ENCODE results near the gene ZNF598.

GRCh38 chr16:2038382-2039231 lies 29.0 kb upstream of the ZNF598 start:
- TF ChIP-seq, protein P1, sequence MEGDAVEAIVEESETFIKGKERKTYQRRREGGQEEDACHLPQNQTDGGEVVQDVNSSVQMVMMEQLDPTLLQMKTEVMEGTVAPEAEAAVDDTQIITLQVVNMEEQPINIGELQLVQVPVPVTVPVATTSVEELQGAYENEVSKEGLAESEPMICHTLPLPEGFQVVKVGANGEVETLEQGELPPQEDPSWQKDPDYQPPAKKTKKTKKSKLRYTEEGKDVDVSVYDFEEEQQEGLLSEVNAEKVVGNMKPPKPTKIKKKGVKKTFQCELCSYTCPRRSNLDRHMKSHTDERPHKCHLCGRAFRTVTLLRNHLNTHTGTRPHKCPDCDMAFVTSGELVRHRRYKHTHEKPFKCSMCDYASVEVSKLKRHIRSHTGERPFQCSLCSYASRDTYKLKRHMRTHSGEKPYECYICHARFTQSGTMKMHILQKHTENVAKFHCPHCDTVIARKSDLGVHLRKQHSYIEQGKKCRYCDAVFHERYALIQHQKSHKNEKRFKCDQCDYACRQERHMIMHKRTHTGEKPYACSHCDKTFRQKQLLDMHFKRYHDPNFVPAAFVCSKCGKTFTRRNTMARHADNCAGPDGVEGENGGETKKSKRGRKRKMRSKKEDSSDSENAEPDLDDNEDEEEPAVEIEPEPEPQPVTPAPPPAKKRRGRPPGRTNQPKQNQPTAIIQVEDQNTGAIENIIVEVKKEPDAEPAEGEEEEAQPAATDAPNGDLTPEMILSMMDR (IDR thresholded peaks at IDR 0.05; ENCODE audit: low read depth, low read length, missing input control) = no peak
- TF ChIP-seq TAF1 (conservative IDR thresholded peaks at IDR 0.05) (no peak), MAX (IDR thresholded peaks at IDR 0.05) (no peak), RAD21 (IDR thresholded peaks at IDR 0.05) (no peak), YY1 (IDR thresholded peaks at IDR 0.05) (no peak), GABPA (IDR thresholded peaks at IDR 0.05 in 1 of 2, conservative IDR thresholded peaks at IDR 0.05 in 1 of 2) (no peak), SP1 (IDR thresholded peaks at IDR 0.05) (no peak)
- TF ChIP-seq, protein P2, sequence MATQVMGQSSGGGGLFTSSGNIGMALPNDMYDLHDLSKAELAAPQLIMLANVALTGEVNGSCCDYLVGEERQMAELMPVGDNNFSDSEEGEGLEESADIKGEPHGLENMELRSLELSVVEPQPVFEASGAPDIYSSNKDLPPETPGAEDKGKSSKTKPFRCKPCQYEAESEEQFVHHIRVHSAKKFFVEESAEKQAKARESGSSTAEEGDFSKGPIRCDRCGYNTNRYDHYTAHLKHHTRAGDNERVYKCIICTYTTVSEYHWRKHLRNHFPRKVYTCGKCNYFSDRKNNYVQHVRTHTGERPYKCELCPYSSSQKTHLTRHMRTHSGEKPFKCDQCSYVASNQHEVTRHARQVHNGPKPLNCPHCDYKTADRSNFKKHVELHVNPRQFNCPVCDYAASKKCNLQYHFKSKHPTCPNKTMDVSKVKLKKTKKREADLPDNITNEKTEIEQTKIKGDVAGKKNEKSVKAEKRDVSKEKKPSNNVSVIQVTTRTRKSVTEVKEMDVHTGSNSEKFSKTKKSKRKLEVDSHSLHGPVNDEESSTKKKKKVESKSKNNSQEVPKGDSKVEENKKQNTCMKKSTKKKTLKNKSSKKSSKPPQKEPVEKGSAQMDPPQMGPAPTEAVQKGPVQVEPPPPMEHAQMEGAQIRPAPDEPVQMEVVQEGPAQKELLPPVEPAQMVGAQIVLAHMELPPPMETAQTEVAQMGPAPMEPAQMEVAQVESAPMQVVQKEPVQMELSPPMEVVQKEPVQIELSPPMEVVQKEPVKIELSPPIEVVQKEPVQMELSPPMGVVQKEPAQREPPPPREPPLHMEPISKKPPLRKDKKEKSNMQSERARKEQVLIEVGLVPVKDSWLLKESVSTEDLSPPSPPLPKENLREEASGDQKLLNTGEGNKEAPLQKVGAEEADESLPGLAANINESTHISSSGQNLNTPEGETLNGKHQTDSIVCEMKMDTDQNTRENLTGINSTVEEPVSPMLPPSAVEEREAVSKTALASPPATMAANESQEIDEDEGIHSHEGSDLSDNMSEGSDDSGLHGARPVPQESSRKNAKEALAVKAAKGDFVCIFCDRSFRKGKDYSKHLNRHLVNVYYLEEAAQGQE (IDR thresholded peaks at IDR 0.05) = no peak
- TF ChIP-seq, protein P3, sequence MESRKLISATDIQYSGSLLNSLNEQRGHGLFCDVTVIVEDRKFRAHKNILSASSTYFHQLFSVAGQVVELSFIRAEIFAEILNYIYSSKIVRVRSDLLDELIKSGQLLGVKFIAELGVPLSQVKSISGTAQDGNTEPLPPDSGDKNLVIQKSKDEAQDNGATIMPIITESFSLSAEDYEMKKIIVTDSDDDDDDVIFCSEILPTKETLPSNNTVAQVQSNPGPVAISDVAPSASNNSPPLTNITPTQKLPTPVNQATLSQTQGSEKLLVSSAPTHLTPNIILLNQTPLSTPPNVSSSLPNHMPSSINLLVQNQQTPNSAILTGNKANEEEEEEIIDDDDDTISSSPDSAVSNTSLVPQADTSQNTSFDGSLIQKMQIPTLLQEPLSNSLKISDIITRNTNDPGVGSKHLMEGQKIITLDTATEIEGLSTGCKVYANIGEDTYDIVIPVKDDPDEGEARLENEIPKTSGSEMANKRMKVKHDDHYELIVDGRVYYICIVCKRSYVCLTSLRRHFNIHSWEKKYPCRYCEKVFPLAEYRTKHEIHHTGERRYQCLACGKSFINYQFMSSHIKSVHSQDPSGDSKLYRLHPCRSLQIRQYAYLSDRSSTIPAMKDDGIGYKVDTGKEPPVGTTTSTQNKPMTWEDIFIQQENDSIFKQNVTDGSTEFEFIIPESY (IDR thresholded peaks at IDR 0.05) = no peak
